ENCODE measurements around the gene PEX5.

PEX5 gene

DNA sequence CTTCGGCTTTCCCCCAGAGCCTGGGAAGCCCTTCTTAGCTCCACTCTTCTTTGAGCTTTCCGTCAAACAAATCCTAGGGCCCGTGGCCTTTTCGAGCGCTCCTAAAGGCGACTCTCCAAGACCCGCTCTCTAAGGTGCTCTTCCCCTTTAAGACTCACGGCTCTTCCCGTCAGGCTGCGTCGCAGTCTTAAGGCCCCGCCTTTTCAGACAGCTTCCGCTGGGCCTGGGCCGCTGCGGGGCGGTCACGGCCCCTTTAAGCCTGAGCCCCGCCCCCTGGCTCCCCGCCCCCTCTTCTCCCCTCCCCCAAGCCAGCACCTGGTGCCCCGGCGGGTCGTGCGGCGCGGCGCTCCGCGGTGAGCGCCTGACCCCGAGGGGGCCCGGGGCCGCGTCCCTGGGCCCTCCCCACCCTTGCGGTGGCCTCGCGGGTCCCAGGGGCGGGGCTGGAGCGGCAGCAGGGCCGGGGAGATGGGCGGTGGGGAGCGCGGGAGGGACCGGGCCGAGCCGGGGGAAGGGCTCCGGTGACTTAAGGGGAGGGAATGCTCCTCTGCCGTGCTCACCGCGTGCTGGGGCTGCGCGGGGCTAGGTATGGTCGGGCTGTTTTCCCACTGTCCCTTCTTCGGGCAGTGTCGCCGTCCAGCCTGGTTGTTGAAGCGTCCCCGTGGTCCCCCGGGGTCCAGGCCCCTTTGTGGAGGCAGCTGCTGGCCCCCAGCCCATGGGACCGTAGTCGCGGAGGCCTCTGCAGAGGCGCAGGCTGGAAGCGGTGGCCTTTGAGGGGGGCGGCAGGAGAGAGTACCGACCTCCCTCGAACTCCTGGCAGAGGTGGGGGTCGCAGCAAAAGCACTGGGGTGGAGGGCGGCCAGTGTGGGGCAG lies at the start of gene PEX5:
Gene PEX5 (plus strand): TSS at position 289 of the 870 bp plus-strand sequence. CDS start 692 bp downstream, outside the sequence.
- DNase-seq (ENCODE audit: low read depth, low spot score) = peak; percentile 81

- no peak for DNase-seq (ENCODE audit: low read depth, low spot score)
Observed at GRCh38 chr12:7141351-7142005, 48.0 kb upstream of the PEX5 start.

DNA sequence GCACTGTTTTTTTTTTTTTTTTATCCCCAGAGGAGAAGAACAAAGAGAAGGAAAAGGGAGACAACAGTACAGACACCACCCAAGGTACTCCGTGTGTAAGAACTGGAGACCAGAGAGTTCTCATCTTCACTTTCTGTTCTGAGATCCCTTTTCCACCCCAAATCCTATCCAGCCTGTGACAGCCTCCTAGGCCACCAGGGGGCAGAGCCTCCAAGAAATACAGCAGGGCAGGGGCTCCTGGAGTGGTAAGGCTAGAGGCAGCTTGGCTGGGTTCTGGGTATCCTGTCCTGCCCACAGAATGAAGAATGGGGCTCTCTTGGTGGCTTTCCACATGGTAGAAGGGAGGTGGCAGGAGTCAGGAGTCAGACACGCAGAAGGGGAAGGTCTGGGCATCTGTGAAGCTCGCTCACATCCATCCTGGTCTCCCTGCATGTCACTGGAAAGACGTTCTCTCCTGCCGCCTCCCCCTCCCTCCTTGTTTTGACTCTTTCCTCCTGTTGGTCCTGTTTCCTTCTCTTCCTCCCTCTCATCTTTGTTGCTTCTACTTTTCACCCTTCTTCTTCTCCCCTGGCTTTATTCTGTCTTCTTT lies 47.3 kb upstream of the PEX5 start:
- DNase-seq (ENCODE audit: low read depth, low spot score) = no peak

DNA sequence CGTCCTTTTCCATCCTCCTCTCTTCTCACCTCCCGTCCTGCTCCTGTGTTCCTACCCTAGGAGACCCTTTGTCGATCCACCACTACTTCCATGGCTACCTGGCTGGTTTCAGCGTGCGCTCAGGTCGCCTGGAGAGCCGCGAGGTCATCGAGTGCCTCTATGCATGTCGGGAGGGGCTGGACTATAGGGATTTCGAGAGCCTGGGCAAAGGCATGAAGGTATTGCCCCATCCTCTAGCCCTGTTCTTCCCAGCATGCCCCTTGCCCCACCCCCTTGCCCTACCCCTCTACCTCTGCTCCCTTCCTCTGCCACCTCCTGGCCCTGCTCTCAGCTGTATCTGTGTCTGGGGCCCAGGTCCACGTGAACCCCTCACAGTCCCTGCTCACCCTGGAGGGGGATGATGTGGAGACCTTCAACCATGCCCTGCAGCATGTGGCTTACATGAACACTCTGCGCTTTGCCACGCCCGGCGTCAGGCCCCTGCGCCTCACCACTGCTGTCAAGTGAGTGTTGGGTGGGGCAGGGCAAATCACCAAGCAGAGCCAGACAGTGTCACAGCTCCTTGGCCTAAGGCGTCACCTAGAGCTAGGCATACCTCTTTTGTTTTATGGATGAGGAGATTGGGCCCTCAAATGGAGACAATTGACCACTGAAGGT lies 46.5 kb upstream of the PEX5 start:
- no peak for DNase-seq (ENCODE audit: low read depth, low spot score)

- DNase-seq (ENCODE audit: low read depth, low spot score) = no peak
Observed at GRCh38 chr12:7143564-7143963, 45.9 kb upstream of the PEX5 start.

- DNase-seq (ENCODE audit: low read depth, low spot score) = no peak
Observed at GRCh38 chr12:7144414-7145120, 44.9 kb upstream of the PEX5 start.

- no peak for DNase-seq (ENCODE audit: low read depth, low spot score)
Observed at GRCh38 chr12:7145671-7146070, 43.8 kb upstream of the PEX5 start.

GRCh38 chr12:7146228-7146627 lies 43.3 kb upstream of the PEX5 start:
- DNase-seq (ENCODE audit: low read depth, low spot score) = no peak

DNA sequence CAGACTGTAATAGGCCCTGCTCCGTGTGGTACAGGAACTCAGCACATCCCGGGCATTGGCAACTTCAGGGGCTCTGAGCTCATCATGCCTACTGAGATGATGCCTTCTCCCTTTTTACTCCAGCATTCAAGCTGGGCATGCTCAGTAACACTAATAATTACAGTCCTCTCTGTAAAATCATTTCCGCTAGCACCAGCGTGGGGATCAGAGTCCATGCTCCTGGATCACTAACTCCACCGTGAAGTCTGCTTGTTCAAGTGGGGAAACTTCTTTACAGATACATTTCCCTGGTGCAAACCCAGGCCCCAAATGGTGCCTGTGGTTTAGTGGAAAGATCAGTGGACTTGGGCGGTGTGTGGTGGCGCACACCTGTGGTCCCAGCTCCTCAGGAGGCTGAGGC lies 42.6 kb upstream of the PEX5 start:
- no peak for DNase-seq (ENCODE audit: low read depth, low spot score)

DNA sequence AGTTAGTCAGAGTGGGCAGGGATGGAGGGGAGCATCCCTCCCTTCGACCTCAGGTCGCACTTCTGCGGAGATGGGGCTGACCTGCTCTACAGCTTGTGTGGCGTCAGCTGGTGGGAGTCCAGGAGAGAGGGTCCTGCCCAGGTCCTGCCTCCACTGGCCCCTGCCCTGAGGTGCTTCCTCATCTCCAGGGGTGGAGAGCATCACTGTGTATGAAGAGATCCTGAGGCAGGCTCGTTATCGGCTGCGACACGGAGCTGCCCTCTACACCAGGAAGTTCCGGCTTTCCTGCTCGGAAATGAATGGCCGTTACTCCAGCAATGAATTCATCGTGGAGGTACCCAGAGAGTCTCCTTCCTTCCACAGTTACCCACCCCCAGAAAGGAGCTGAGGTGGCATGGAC lies 39.1 kb upstream of the PEX5 start:
- DNase-seq (ENCODE audit: low read depth, low spot score) = no peak

- no peak for DNase-seq (ENCODE audit: low read depth, low spot score)
Observed at GRCh38 chr12:7150841-7151240, 38.6 kb upstream of the PEX5 start.

DNA sequence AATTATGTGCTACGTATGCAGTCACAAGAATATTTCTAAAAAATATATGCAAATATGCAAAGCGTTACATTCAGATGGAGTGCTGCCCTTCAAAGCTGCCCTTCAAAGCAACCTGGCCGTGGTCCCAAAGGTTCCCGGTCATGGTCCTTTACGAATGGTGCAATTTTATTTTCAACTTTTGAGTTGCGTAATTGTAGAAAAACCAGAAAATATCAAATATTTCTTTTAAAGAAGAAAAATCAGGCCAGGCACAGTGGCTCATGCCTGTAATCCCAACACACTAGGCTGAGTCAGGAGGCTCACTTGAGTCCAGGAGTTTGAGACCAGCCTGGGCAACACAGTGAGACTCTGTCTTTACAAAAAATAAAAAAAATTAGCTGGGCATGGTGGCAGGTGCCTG lies 38.0 kb upstream of the PEX5 start:
- DNase-seq (ENCODE audit: low read depth, low spot score) = no peak

- DNase-seq (ENCODE audit: low read depth, low spot score) = no peak
Observed at GRCh38 chr12:7152818-7153217, 36.7 kb upstream of the PEX5 start.

- no peak for DNase-seq (ENCODE audit: low read depth, low spot score)
Observed at GRCh38 chr12:7154042-7154441, 35.4 kb upstream of the PEX5 start.

DNA sequence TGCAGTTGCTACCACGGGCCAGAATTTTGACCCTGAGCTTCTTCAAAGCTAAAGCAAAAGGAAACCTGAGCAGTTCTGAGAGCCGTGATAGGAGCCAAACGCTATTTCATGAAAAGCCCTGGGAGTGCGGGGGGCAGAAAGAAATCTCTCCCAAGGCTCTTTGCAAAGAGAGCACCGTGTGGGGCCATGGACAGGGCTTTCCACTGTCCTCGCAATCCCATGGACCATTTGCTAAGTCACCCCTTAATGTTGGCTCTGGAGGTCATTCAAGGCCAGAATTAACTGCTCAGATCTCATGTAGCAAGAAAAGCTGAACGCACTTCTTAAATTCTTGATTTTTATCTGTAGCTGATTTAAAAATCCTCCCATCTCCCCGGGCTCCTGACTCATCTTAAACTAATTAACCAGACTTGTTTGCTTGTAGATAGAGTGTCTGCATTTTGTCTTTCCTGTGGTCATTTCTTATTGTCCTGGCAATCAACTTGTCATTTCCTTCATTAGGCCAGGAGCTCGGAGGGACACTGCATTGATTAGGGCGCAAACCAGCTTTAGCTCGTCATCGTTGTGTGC lies 34.5 kb upstream of the PEX5 start:
- DNase-seq (ENCODE audit: low read depth, low spot score) = no peak

DNA sequence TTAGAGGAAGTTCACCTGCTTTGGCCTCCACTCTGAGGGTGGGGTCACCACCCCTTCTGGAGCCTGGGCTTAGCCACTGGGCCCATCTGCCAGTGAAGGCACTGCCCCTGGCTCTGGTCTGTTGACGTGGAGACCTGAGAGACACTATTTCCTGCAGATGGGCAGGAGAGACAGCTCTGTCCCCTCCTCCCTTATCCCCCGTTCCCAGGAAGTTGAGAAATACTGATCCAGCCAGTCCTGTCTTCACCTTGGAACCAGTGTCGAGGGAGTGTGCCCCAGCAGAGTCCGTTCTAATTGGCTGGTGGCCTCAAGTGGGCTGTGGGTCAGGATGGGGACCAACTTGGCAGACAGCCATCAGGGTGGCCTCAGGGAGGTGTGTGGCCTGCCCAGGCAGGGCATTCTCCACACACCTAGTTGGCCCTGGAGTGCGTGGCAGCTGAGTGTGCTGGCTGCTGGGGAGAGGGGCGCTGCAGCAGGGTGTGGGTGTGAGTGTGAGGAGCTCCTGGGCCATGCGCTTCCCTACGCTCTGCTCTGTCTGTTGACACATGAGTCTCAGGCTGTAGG lies 33.9 kb upstream of the PEX5 start:
- DNase-seq (ENCODE audit: low read depth, low spot score) = no peak

DNA sequence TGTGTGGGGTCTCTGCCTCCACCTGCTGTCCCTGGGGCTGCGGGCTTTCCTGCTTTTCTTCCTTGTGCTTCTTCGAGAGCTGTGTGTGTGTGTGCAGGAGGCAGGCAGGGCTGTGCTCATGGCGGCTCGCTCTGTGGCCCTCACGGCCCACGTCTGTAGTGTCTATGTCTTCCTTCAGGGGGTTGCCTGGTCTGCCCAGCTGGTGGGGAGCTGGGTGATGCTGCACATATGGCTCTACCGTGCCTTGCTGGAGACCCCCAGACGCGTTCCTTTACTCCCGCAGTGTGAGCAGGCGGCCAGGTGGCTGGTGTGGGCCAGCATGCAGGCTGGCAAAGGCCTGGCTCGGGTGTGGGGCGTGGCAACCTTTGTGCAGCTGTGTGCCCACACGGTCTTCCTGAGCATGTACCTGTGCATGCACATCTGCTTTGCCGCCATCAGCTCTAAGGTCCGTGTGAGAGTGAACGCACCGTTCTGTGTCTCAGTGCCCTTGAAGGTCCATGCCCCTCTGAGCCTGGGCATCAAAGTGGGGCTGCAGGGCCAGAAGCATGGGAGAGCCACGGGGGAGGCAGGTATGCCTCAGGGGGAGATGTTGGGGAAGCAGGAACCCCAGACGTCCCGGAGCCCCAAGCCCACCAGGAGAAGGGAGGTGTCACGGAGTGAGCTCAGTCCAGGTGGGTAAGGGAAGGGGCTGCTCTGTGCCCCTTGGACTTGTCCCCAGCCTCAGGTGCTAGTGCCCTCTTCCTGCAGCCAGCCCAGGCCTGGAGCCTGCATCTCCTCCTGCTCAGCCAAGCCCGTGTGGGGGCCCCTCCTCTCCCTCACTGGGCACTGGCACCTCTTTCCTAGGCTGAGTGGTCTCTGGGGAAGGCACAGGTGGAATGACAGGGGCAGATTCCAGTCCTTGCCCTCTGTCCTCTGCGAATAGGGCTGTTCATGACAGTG lies 33.0 kb upstream of the PEX5 start:
- DNase-seq (ENCODE audit: low read depth, low spot score) = no peak

DNA sequence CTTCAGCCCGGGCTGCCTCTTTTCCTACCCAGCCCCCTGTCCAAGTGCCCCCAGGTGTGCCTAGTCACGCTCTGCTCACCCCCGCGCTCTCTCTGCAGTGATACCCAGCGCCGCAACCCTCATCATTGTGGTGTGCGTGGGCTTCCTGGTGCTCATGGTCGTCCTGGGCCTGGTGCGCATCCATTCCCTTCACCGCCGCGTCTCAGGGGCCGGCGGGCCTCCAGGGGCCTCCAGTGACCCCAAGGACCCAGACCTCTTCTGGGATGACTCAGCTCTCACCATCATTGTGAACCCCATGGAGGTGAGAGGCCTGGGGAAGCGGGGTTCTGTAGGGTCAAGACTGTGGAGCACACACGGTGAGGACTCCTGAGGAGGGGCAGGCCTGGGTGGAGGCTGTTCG lies 32.1 kb upstream of the PEX5 start:
- DNase-seq (ENCODE audit: low read depth, low spot score) = no peak

- DNase-seq (ENCODE audit: low read depth, low spot score) = no peak
Observed at GRCh38 chr12:7158781-7159609, 30.5 kb upstream of the PEX5 start.
